HEK293 (cell line): ENCODE measurements around the gene CUL1.

Experiments
- CTCF ChIA-PET: fragments of 350-600 bp; formaldehyde crosslinking; extraction: SDS; loops from one replicate; lab custom pipeline; 2021; ENCODE audit warnings: antibody characterized with exemption; lab: Yijun Ruan, JAX
- POLR2A ChIA-PET: fragments of 300-600 bp; formaldehyde crosslinking; extraction: SDS; loops from one replicate; lab custom pipeline; 2020; ENCODE audit warnings: antibody characterized with exemption, inconsistent platforms; lab: Yijun Ruan, JAX
- H3K27ac ChIP-seq: fragments of 200-500 bp; sonication (Bioruptor generic); 2 replicates; pipeline ENCODE4 v1.5.1; 2014; ENCODE audit warnings: low read depth, low read length, control low read depth, inconsistent platforms; ENCODE audit errors: extremely low read depth
- H3K36me3 ChIP-seq, 2 experiments: fragments of 200-500 bp in 1 of 2; sonication (Bioruptor generic) in 1 of 2; 1 replicate in 1 of 2; 2 replicates in 1 of 2; pipeline ENCODE4 v1.5.1; 2014 to 2017; ENCODE audit warnings: inconsistent platforms in 2 of 2, low read length in 2 of 2; ENCODE audit not compliant: control insufficient read depth in 2 of 2, insufficient read depth in 1 of 2
- H3K4me1 ChIP-seq: fragments of 200-500 bp; sonication (Bioruptor generic); 2 replicates; pipeline ENCODE4 v1.5.1; 2014; ENCODE audit warnings: mild to moderate bottlenecking, low read length, inconsistent platforms; ENCODE audit not compliant: control insufficient read depth, insufficient read depth
- H3K4me3 ChIP-seq: 2 replicates; pipeline ENCODE4 v1.5.1; 2011; ENCODE audit warnings: low read depth, mild to moderate bottlenecking, control low read depth, low read length, moderate library complexity
- H3K9me3 ChIP-seq: fragments of 200-500 bp; sonication (Bioruptor generic); 2 replicates; pipeline ENCODE4 v1.5.1; 2014; ENCODE audit warnings: low read depth, low read length, inconsistent platforms; ENCODE audit not compliant: control insufficient read depth, insufficient read depth
- EGR2 ChIP-seq: fragments of 450-650 bp; formaldehyde crosslinking; IDR thresholded peaks from 2 replicates; pipeline ENCODE4 v1.5.1; 2016; ENCODE audit warnings: low read depth, missing biosample characterization, missing genetic modification characterization
- OVOL3 ChIP-seq: fragments of 450-650 bp; formaldehyde crosslinking; IDR thresholded peaks from 2 replicates; pipeline ENCODE4 v1.5.1; 2016; ENCODE audit warnings: missing biosample characterization, missing genetic modification characterization
- PBX3 ChIP-seq: sonication (generic); formaldehyde crosslinking; IDR thresholded peaks from 2 replicates; pipeline ENCODE4 v1.8.1; 2022; ENCODE audit warnings: mild to moderate bottlenecking, moderate library complexity, missing genetic modification reagents
- PRDM1 ChIP-seq: fragments of 450-650 bp; formaldehyde crosslinking; IDR thresholded peaks from 2 replicates; pipeline ENCODE4; 2016; ENCODE audit warnings: missing biosample characterization, missing genetic modification characterization
- PRDM10 ChIP-seq: fragments of 450-650 bp; formaldehyde crosslinking; IDR thresholded peaks from 2 replicates; pipeline ENCODE4 v1.5.1; 2016; ENCODE audit warnings: missing biosample characterization, missing genetic modification characterization
- SCRT2 ChIP-seq: fragments of 450-650 bp; formaldehyde crosslinking; IDR thresholded peaks from 2 replicates; pipeline ENCODE4 v1.5.1; 2016; ENCODE audit warnings: missing biosample characterization, missing genetic modification characterization
- ZBTB17 ChIP-seq: fragments of 450-650 bp; formaldehyde crosslinking; IDR thresholded peaks from 2 replicates; pipeline ENCODE4 v1.5.1; 2016; ENCODE audit warnings: missing biosample characterization, missing genetic modification characterization
- ZBTB20 ChIP-seq: fragments of 450-650 bp; formaldehyde crosslinking; IDR thresholded peaks from 2 replicates; pipeline ENCODE4 v1.5.1; 2016; ENCODE audit warnings: missing biosample characterization, missing genetic modification characterization
- ZBTB48 ChIP-seq: fragments of 450-650 bp; formaldehyde crosslinking; IDR thresholded peaks from 2 replicates; pipeline ENCODE4 v1.5.1; 2016; ENCODE audit warnings: missing biosample characterization, missing genetic modification characterization
- ZBTB8A ChIP-seq: fragments of 450-650 bp; formaldehyde crosslinking; IDR thresholded peaks from 2 replicates; pipeline ENCODE4 v1.5.1; 2016; ENCODE audit warnings: missing biosample characterization, missing genetic modification characterization
- ZEB2 ChIP-seq: fragments of 450-650 bp; formaldehyde crosslinking; IDR thresholded peaks from 2 replicates; pipeline ENCODE4 v1.5.1; 2016; ENCODE audit warnings: missing biosample characterization, missing genetic modification characterization
- ZFHX2 ChIP-seq: fragments of 450-650 bp; formaldehyde crosslinking; conservative IDR thresholded peaks from 2 replicates; pipeline ENCODE4 v1.5.1; 2016; ENCODE audit warnings: missing biosample characterization, missing genetic modification characterization
- ZFP3 ChIP-seq: fragments of 450-650 bp; formaldehyde crosslinking; IDR thresholded peaks from 2 replicates; pipeline ENCODE4 v1.5.1; 2016; ENCODE audit warnings: low read depth, missing biosample characterization, missing genetic modification characterization
- ZNF10 ChIP-seq: fragments of 450-650 bp; formaldehyde crosslinking; IDR thresholded peaks from 2 replicates; pipeline ENCODE4 v1.5.1; 2017; ENCODE audit warnings: missing biosample characterization, missing genetic modification characterization
- ZNF16 ChIP-seq: fragments of 450-650 bp; formaldehyde crosslinking; IDR thresholded peaks from 2 replicates; pipeline ENCODE4 v1.5.1; 2016; ENCODE audit warnings: low read depth, missing biosample characterization, missing genetic modification characterization
- ZNF274 ChIP-seq, 2 experiments: fragments of 200-500 bp in 1 of 2; fragments of 450-650 bp in 1 of 2; sonication (Bioruptor generic) in 1 of 2; formaldehyde crosslinking in 1 of 2; IDR thresholded peaks; 2 replicates each; pipeline versions ENCODE4 v1.5.1 to v1.6.1; 2014 to 2016; ENCODE audit warnings: borderline replicate concordance in 1 of 2, inconsistent platforms in 1 of 2, low read length in 1 of 2, missing biosample characterization in 1 of 2, missing genetic modification characterization in 1 of 2
- ZNF302 ChIP-seq: fragments of 450-650 bp; formaldehyde crosslinking; IDR thresholded peaks from 2 replicates; pipeline ENCODE4 v1.5.1; 2016; ENCODE audit warnings: missing biosample characterization, missing genetic modification characterization, low read depth
- ZNF449 ChIP-seq: fragments of 450-650 bp; formaldehyde crosslinking; IDR thresholded peaks from 2 replicates; pipeline ENCODE4 v1.5.1; 2017; ENCODE audit warnings: missing biosample characterization, mild to moderate bottlenecking, missing genetic modification characterization, moderate library complexity
- ZNF501 ChIP-seq: fragments of 450-650 bp; formaldehyde crosslinking; IDR thresholded peaks from 2 replicates; pipeline ENCODE4 v1.5.1; 2016; ENCODE audit warnings: missing biosample characterization, missing genetic modification characterization
- ZNF529 ChIP-seq: fragments of 450-650 bp; formaldehyde crosslinking; IDR thresholded peaks from 2 replicates; pipeline ENCODE4 v1.5.1; 2017; ENCODE audit warnings: missing genetic modification characterization, missing biosample characterization; ENCODE audit not compliant: insufficient replicate concordance
- ZNF585B ChIP-seq: fragments of 450-650 bp; formaldehyde crosslinking; IDR thresholded peaks from 2 replicates; pipeline ENCODE4 v1.5.1; 2016; ENCODE audit warnings: missing biosample characterization, missing genetic modification characterization
- ZNF621 ChIP-seq: fragments of 450-650 bp; formaldehyde crosslinking; IDR thresholded peaks from 2 replicates; pipeline ENCODE4 v1.5.1; 2017; ENCODE audit warnings: missing biosample characterization, missing genetic modification characterization
- ZNF626 ChIP-seq: fragments of 450-650 bp; sonication (Bioruptor Pico); formaldehyde crosslinking; IDR thresholded peaks from 2 replicates; pipeline ENCODE4 v1.5.1; 2018; ENCODE audit warnings: missing biosample characterization, missing genetic modification characterization, inconsistent platforms
- ZNF785 ChIP-seq: fragments of 450-650 bp; formaldehyde crosslinking; IDR thresholded peaks from 2 replicates; pipeline ENCODE4 v1.5.1; 2016; ENCODE audit warnings: missing biosample characterization, missing genetic modification characterization

CUL1 gene

GRCh38 chr7:148696787-148697186 lies 1.9 kb upstream of the CUL1 start:
- no peak overlapping the region for H3K27ac ChIP-seq
- peaks cover 8% of the 10 kb centered on the region; the same call in 1 of the 2 replicates for H3K4me1 ChIP-seq
- ChIA-PET POLR2A (no interaction called here), CTCF (interaction anchor here (0.7 to 1.0 kb wide), 2 partner anchors 42 to 113 kb away, joined by 3 to 5 read pairs; no protein-coding TSS in a partner anchor)
- TF ChIP-seq EGR2 (tag by site-specific recombination), result peak; percentile 99
- peak; percentile 28; the same call in 1 of the 2 replicates for TF ChIP-seq SCRT2 (tag by site-specific recombination)
- peak; percentile 99 for TF ChIP-seq ZFHX2
- TF ChIP-seq ZNF302 (tag by site-specific recombination), result no peak
- no peak overlapping the region for H3K4me3 ChIP-seq
- no peaks in the 10 kb centered on the region for H3K36me3 ChIP-seq
- H3K9me3 ChIP-seq, result no peaks in the 10 kb centered on the region

GRCh38 chr7:148697256-148698006 lies 1.3 kb upstream of the CUL1 start:
- Histone ChIP-seq H3K4me1 (peaks cover 9% of the 10 kb centered on the region; the same call in 1 of the 2 replicates), H3K27ac (peak overlapping the region; percentile 93; the same call in 1 of the 2 replicates), H3K4me3 (peak overlapping the region; percentile 79), H3K36me3 (no peaks in the 10 kb centered on the region), H3K9me3 (no peaks in the 10 kb centered on the region)
- TF ChIP-seq PRDM10 (peak; percentile 89), ZNF274 (IDR thresholded peaks at IDR 0.05; ENCODE audit: low read length) (no peak), ZNF274 (tag by site-specific recombination; IDR thresholded peaks at IDR 0.05; ENCODE audit: borderline replicate concordance) (no peak), ZBTB20 (tag by site-specific recombination) (0 out of 2 replicates have a peak, but pooled peaks have one; percentile 2), ZBTB8A (tag by site-specific recombination) (no peak), ZNF10 (tag by site-specific recombination) (peak; percentile 62; the same call in 1 of the 2 replicates)
- CTCF ChIA-PET, result interaction anchor here (0.7 to 1.0 kb wide), 2 partner anchors 41 to 114 kb away, joined by 3 to 5 read pairs; no protein-coding TSS in a partner anchor
- POLR2A ChIA-PET, result interaction anchor here (0.6 to 1.5 kb wide), 4 partner anchors 11 to 244 kb away, joined by 3 to 7 read pairs (median 4); no protein-coding TSS in a partner anchor

GRCh38 chr7:148698007-148698396 lies 701 bp upstream of the CUL1 start:
- Histone ChIP-seq H3K9me3 (no peaks in the 10 kb centered on the region), H3K4me1 (peaks cover 9% of the 10 kb centered on the region; the same call in 1 of the 2 replicates), H3K36me3 (no peaks in the 10 kb centered on the region), H3K4me3 (peak overlapping the region; percentile 79), H3K27ac (peak overlapping the region; percentile 93)
- CTCF ChIA-PET, result interaction anchor here (0.5 to 0.8 kb wide), 2 partner anchors 89 to 127 kb away, joined by 4 to 7 read pairs; no protein-coding TSS in a partner anchor
- POLR2A ChIA-PET, result interaction anchor here (0.6 to 2.0 kb wide), 10 partner anchors 10 to 243 kb away, joined by 3 to 10 read pairs (median 4); no protein-coding TSS in a partner anchor
- no peak for TF ChIP-seq ZNF626 (tag by site-specific recombination)
- no peak for TF ChIP-seq ZNF449 (tag by site-specific recombination)
- 0 out of 2 replicates have a peak, but pooled peaks have one; percentile 5 for TF ChIP-seq ZBTB20 (tag by site-specific recombination)
- no peak for TF ChIP-seq PBX3
- TF ChIP-seq ZEB2 (tag by site-specific recombination), result no peak
- no peak for TF ChIP-seq ZBTB48 (tag by site-specific recombination)
- no peak for TF ChIP-seq ZNF621 (tag by site-specific recombination)
- TF ChIP-seq ZNF16 (tag by site-specific recombination), result no peak
- TF ChIP-seq ZFP3 (tag by site-specific recombination), result no peak
- 0 out of 2 replicates have a peak, but pooled peaks have one; percentile 9 for TF ChIP-seq ZNF501 (tag by site-specific recombination)
- TF ChIP-seq PRDM1 (tag by site-specific recombination), result peak; percentile 33; the same call in 1 of the 2 replicates
- TF ChIP-seq ZBTB17, result peak; percentile 84
- TF ChIP-seq OVOL3 (tag by site-specific recombination), result no peak
- no peak for TF ChIP-seq ZNF529
- TF ChIP-seq ZNF785, result no peak
- no peak for TF ChIP-seq ZNF585B (tag by site-specific recombination)
